DMS53 treated with DMSO at 0.1 percent for 48 hours (cell line): ENCODE results near the gene NEUROG3.
A peak's percentile ranks its signal among the peaks of the same experiment; 100 is the strongest.
"Not testable (repeated sequence)": the region's sequence is repeated elsewhere in the genome, so short reads cannot be mapped to it uniquely, and the experiment has no call there.

Experiments used
- DNase-seq: peaks from one replicate; lab custom pipeline; 2025; ENCODE audit not compliant: unreplicated experiment; lab: John Stamatoyannopoulos, UW

Gene NEUROG3

GRCh38 chr10:69572159-69573055 lies 815 bp downstream of the NEUROG3 start:
- DNase-seq = peak; percentile 25

- DNase-seq = no peak
Observed at GRCh38 chr10:69571618-69572158, 1.5 kb downstream of the NEUROG3 start.

- DNase-seq = no peak
Observed at GRCh38 chr10:69570050-69570816, 3.0 kb downstream of the NEUROG3 start.

- no peak for DNase-seq
Observed at GRCh38 chr10:69569396-69569934, 3.8 kb downstream of the NEUROG3 start.

- no peak for DNase-seq
Observed at GRCh38 chr10:69568472-69569395, 4.5 kb downstream of the NEUROG3 start.

GRCh38 chr10:69567920-69568319 lies 5.3 kb downstream of the NEUROG3 start:
- DNase-seq = no peak

- no peak for DNase-seq
Observed at GRCh38 chr10:69562731-69563254, 10.4 kb downstream of the NEUROG3 start.

GRCh38 chr10:69559525-69559924 lies 13.7 kb downstream of the NEUROG3 start:
- no peak for DNase-seq

- no peak for DNase-seq
Observed at GRCh38 chr10:69558559-69558958, 14.7 kb downstream of the NEUROG3 start.

- DNase-seq = no peak
Observed at GRCh38 chr10:69554611-69555010, 18.6 kb downstream of the NEUROG3 start.

- no peak for DNase-seq
Observed at GRCh38 chr10:69553328-69553727, 19.9 kb downstream of the NEUROG3 start.

- DNase-seq = no peak
Observed at GRCh38 chr10:69552268-69552667, 21.0 kb downstream of the NEUROG3 start.

- DNase-seq = no peak
Observed at GRCh38 chr10:69549959-69550358, 23.3 kb downstream of the NEUROG3 start.

- no peak for DNase-seq
Observed at GRCh38 chr10:69541463-69541862, 31.8 kb downstream of the NEUROG3 start.

GRCh38 chr10:69538461-69538860 lies 34.8 kb downstream of the NEUROG3 start:
- DNase-seq = no peak

- no peak for DNase-seq
Observed at GRCh38 chr10:69537449-69537848, 35.8 kb downstream of the NEUROG3 start.

- not testable (repeated sequence) for DNase-seq
Observed at GRCh38 chr10:69536521-69536920, 36.7 kb downstream of the NEUROG3 start.

GRCh38 chr10:69533658-69534057 lies 39.6 kb downstream of the NEUROG3 start:
- DNase-seq = no peak

GRCh38 chr10:69527961-69528360 lies 45.3 kb downstream of the NEUROG3 start:
- no peak for DNase-seq
